Panc1 (cell line): ENCODE results near the gene SORCS1. TPM values are rescaled to one million over a fixed set of nuclear protein-coding genes. Genes with fewer than 3 reads are reported as not detected.

ENCODE experiments used
- ATAC-seq: fragments of 200-7000 bp; cut with Tn5 transposase; 2 replicates; pipeline ENCODE4 v1.9.1; 2020; ENCODE audit warnings: mild to moderate bottlenecking, moderate library complexity
- BruUV-seq: library from RNA; stranded (reverse); fragments of 400-500 nt; replicated peaks from 2 replicates; lab custom pipeline; 2021; lab: Mats Ljungman, UMichigan
- CTCF ChIA-PET: fragments of 300-600 bp; sonication (Branson Sonifier 250); formaldehyde crosslinking; loops from one replicate; lab custom pipeline; 2022; ENCODE audit warnings: antibody characterized with exemption; lab: Charles Lee
- POLR2A ChIA-PET: fragments of 300-600 bp; sonication (Branson Sonifier 250); formaldehyde crosslinking; loops from one replicate; lab custom pipeline; 2022; ENCODE audit warnings: antibody characterized with exemption; lab: Charles Lee
- DNase-seq: peaks from one replicate; pipeline ENCODE4 v3.0.0-alpha.2; 2010; ENCODE audit warnings: low read depth, low spot score
- H3K27ac ChIP-seq: 2 replicates; pipeline ENCODE4 v1.5.1; 2011; ENCODE audit warnings: mild to moderate bottlenecking, low read length, inconsistent platforms
- H3K27me3 ChIP-seq: fragments of 200-500 bp; sonication (Bioruptor generic); 2 replicates; pipeline ENCODE4 v1.6.0; 2014; ENCODE audit warnings: low read length, inconsistent platforms; ENCODE audit not compliant: control insufficient read depth, insufficient read depth
- H3K36me3 ChIP-seq: fragments of 200-500 bp; sonication (Bioruptor generic); 2 replicates; pipeline ENCODE4 v1.5.1; 2014; ENCODE audit warnings: inconsistent platforms, mild to moderate bottlenecking, low read length, moderate library complexity; ENCODE audit not compliant: control insufficient read depth, insufficient read depth
- H3K4me1 ChIP-seq: 2 replicates; pipeline ENCODE4 v1.5.1; 2011; ENCODE audit warnings: inconsistent platforms, mild to moderate bottlenecking, low read length, moderate library complexity; ENCODE audit not compliant: control insufficient read depth, insufficient read depth
- H3K4me3 ChIP-seq, 2 experiments: 2 replicates each; pipeline ENCODE4 v1.5.1; 2011 to 2012; ENCODE audit warnings: low read depth in 2 of 2, low read length in 2 of 2, mild to moderate bottlenecking in 2 of 2, inconsistent platforms in 1 of 2, moderate library complexity in 1 of 2
- H3K9me3 ChIP-seq: fragments of 200-500 bp; sonication (Bioruptor generic); 2 replicates; pipeline ENCODE4 v1.5.1; 2014; ENCODE audit warnings: low read depth, mild to moderate bottlenecking, inconsistent platforms, low read length, moderate library complexity; ENCODE audit not compliant: control insufficient read depth, insufficient read depth
- CTCF ChIP-seq: fragments of 450-650 bp; IDR thresholded peaks from 2 replicates; pipeline ENCODE4 v1.5.1; 2017; ENCODE audit warnings: mild to moderate bottlenecking
- POLR2AphosphoS5 ChIP-seq: IDR thresholded peaks from 2 replicates; pipeline ENCODE4 v1.6.1; 2012; ENCODE audit warnings: mild to moderate bottlenecking, low read depth, low read length, moderate library complexity
- REST ChIP-seq, 2 experiments: IDR thresholded peaks; 2 replicates each; pipeline ENCODE4 v1.6.1; 2011 to 2012; ENCODE audit warnings: low read depth in 2 of 2, control low read depth in 1 of 2, low read length in 1 of 2, mild to moderate bottlenecking in 1 of 2, moderate library complexity in 1 of 2; ENCODE audit not compliant: insufficient read depth in 1 of 2
- SIN3A ChIP-seq: IDR thresholded peaks from 2 replicates; pipeline ENCODE4 v1.6.1; 2012; ENCODE audit warnings: low read depth, mild to moderate bottlenecking, low read length, moderate library complexity, borderline replicate concordance; ENCODE audit not compliant: insufficient read depth
- TCF7L2 ChIP-seq: IDR thresholded peaks from 2 replicates; pipeline ENCODE4 v1.6.1; 2011; ENCODE audit warnings: mild to moderate bottlenecking, low read depth, low read length, inconsistent platforms
- in situ Hi-C: cut with HindIII; loops from 2 replicates; pipeline ENCODE4 v1.10.0; 2016; ENCODE audit warnings: low sequenced_read_pairs, low pct_unique_long_range_greater_than_20kb
- intact Hi-C: fragments of 100-400 bp; cut with micrococcal nuclease; formaldehyde crosslinking; loops from one replicate; pipeline ENCODE4 v1.10.0; 2022; ENCODE audit not compliant: unreplicated experiment
- total RNA-seq: library from RNA; stranded (reverse); gene quantifications from one replicate; pipeline ENCODE4 v1.2.1, GENCODE V29; 2021; ENCODE audit not compliant: unreplicated experiment

SORCS1 gene
- total RNA-seq, 1 experiment from 2014 or later, result not detected

- no TSS peak for BruUV-seq
- TF ChIP-seq REST (IDR thresholded peaks at IDR 0.05; ENCODE audit: insufficient read depth in 1 of 2, low read depth in 2 of 2, low read length in 1 of 2) (no peak), POLR2AphosphoS5 (no peak), CTCF (no peak)
- Histone ChIP-seq H3K4me1 (no peaks in the 10 kb centered on the region), H3K36me3 (no peaks in the 10 kb centered on the region), H3K9me3 (no peaks in the 10 kb centered on the region), H3K27ac (no peak overlapping the region), H3K27me3 (no peaks in the 10 kb centered on the region), H3K4me3 (no peak overlapping the region)
- no peak for DNase-seq
- ATAC-seq, result no peak
- in situ Hi-C loops, result no loop called here
- ChIA-PET POLR2A (no interaction called here), CTCF (no interaction called here)
- intact Hi-C loops, result no loop called here
These were observed 223.0 kb downstream of the SORCS1 start for GRCh38 chr10:106941297-106942034.

DNA sequence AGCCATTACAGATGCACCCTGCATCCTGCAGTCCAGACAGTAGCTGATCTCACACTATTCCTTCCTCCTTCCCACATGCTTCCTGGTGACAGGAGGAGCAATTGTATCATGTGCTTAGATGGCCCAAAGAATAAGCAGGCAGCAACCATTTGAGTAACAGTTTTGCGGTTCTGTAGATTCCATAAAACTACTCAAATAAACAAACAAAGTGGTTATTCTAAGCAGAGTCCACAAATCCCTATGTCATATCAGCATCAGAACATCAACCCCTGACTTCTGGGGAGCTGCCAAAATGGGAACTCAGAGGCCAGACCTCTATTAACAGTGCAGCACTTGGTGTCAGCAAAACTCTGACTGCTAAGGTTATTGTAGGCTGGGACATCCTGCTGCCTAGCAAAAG is 226.0 kb downstream of the SORCS1 start:
- BruUV-seq, result no TSS peak
- intact Hi-C loops, result no loop called here
- CTCF ChIA-PET, result no interaction called here
- no peaks in the 10 kb centered on the region for H3K27me3 ChIP-seq
- H3K4me3 ChIP-seq, result no peak overlapping the region
- in situ Hi-C loops, result no loop called here
- H3K27ac ChIP-seq, result no peak overlapping the region
- H3K36me3 ChIP-seq, result no peaks in the 10 kb centered on the region
- no peak for ATAC-seq
- no peak for DNase-seq
- no peak for TF ChIP-seq REST (IDR thresholded peaks at IDR 0.05; ENCODE audit: insufficient read depth in 1 of 2, low read depth in 2 of 2, low read length in 1 of 2)
- no peak for TF ChIP-seq CTCF
- TF ChIP-seq POLR2AphosphoS5, result no peak
- no peak for TF ChIP-seq TCF7L2
- no peak for TF ChIP-seq SIN3A
- no peaks in the 10 kb centered on the region for H3K4me1 ChIP-seq
- POLR2A ChIA-PET, result no interaction called here
- H3K9me3 ChIP-seq, result no peaks in the 10 kb centered on the region
